HG03342 (cell line): ENCODE data around the gene ZNF385A.

Source experiments
- ATAC-seq: cut with Tn5 transposase; IDR thresholded peaks from one replicate; pipeline ENCODE4 v1.9.1; 2021; ENCODE audit warnings: mild to moderate bottlenecking, moderate library complexity; ENCODE audit not compliant: unreplicated experiment

ZNF385A gene

DNA sequence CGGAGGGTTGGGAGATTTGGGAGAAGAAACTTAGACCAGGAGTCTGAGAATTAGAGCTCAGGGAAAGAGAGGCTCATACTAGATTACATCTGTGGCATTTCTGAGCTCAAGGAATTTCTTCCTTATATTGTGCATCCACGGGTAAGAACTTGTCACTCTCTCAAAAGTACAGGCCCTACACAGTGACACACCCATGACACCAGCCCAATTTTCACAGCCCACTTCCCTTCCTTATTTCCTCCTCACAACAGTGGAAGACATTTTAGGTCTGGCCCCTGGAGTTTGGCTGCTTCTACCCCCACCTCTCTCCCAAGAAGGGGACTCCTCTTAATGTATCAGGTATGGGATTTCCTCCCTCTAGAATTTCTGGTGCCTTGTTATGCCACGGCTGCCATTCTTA is 9.2 kb upstream of the ZNF385A start:
- ATAC-seq: no peak

DNA sequence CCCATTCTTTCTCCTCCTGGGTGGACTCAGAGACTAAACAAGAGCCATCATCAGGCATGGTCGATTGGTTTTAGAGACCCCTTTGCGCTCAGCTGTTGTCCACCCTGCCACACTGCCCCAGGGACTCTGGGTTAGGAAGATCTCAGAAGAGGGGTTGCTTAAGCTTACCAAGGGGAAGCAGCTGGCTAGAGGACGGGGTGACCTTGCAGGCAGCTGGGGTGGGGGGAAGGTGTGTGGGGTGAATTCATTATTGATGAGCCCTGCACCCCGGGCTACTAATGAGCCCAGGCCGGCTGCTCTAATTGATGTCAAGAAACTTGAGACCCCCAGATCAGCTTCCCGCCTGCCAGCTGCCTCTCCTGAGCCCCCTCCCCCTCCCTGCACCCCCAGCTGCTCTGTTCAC is 8.7 kb upstream of the ZNF385A start:
- no peak for ATAC-seq

DNA sequence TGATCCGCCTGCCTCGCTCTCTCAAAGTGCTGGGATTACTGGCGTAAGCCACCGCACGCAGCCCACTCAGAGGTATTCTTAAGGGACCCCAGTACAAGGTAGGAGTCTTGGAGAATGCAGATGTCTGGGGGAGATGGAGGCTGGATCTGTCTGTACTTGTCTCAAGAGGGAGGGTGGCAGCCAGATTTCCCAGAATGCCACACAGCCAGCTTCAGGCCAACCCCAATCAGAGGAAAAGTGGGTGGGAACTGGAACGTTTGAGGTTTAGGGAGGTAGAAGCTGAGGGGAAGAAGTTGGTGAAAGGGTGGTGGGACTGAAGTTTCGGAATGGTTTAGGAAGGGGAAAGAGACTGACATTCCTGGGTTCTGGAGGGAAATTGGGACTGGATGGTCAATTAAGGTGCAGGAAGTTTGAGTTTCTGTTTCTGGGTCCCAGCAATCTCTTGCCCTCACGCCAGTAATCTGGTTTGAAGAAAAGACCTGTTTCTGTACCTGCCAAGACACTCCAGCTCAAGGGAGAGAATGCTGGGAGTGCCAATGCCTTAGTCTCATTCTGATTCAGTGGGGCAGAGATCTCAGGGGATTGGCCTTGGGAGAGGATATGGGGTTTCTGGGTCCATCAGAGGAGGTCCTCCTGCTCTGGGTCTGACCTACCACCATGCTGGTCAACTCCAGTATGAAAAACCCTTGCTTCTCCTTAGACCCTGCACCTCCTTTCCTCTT is 8.1 kb upstream of the ZNF385A start:
- no peak for ATAC-seq

DNA sequence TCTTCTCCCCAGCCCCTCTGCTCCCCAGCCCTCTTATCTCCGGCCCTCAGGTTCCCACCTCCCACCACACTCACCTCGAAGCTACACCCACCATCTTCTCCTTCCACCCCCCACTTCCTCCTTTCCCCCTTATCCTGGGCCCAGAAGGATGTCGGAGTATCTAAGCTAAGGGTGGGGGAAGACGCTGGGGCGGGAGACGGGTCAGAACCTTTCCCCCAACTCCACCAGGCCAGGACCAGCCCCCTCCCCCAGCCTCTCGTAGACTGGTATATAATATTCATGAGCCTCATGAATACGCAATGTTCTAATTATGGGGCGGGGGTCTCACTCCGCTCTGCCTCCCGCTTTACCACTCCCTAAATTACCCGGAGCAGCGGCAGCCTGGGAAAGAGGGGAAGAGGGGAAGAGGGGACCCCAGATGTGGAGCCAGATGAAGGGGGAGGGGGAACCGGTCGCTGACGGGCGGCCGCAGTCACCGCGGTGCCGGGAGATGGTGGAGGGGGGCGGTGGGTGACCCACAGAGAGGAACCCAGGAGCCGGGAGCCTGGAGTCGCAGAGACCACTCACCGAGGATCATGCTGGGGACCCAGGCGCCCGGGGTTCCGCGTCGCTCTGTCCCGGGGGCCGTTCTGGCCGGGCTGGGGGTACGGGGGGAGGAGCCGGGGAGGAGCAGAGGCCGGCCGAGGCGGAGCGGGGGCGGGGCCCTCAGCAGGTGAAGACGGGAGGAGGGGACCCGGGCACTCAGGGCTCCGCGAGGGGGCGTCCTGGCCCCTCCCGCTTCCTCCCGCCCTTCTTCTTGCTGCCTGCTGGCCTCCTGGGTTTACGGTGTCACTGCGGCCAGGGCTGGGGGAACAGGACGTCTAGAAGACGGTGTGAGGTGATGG is 6.4 kb upstream of the ZNF385A start:
- no peak for ATAC-seq

DNA sequence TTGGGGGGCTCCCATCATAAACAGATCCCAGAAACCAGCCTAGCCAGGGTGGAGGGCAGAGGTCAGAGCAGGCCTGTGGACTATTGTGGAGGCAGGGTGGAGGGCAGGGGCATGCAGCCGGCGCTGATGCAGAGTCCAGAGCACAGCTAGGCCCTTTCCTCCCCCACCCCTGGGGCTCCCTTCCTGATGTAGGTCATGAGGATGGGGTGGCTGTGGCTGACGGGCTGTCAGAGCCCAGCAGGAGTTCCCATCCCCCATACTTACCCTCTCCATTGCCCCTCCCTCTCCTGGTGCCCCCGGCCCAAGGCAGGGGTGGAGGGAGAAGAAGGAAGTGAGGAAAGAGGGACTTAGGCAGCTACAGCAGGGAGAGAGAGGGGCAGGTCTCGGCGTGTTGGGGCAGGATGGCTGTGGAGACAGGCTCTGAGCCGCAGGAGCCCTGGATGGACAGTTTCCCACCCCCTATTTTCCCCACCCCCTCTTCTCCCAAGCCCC is 5.7 kb upstream of the ZNF385A start:
- no peak for ATAC-seq

DNA sequence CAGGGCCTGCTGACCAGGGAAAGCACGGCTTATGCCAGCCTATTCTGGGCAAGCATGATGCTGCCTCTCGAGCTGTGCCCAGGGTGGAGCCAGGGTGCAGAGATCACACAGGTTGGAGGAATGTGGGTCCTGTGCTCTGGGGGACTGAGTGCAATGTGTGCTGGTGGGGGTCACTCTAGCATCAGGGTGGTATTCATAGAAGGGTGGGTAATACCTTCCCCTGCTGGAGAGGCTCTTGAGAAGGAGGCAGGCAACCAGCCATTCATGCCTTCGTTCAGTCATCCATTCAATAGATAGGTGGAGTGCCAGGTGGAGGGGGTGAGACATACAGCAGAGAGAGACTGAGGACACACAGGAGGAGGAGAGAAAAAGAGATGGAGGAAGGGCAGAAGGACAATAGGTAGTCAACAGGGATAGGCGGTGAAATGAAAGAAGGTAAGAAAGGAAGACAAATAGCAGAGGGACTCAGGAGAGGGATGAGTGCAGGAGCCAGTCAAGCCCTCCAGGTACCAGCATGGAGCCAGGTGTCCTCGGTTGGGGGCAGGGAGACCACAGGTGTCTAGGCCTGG is 5.2 kb upstream of the ZNF385A start:
- no peak for ATAC-seq

DNA sequence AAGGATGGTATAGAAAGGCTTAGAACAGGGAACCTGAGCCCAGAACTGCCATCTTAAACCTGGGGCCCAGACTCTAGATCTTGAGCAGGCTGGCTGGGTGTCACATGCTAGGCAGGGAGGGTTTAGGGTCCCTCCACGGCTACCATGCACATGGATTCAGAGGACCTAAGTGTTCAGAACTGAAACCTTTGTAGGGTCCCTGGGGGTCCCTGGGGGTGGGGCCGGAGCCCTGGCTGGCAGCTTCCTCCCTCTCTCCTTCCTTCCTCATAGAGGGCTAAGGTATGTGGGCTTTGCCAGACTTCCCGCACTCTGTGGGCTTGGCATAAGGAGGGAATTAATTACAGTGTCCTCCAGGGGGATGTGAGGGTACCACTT is 4.6 kb upstream of the ZNF385A start:
- ATAC-seq: no peak

DNA sequence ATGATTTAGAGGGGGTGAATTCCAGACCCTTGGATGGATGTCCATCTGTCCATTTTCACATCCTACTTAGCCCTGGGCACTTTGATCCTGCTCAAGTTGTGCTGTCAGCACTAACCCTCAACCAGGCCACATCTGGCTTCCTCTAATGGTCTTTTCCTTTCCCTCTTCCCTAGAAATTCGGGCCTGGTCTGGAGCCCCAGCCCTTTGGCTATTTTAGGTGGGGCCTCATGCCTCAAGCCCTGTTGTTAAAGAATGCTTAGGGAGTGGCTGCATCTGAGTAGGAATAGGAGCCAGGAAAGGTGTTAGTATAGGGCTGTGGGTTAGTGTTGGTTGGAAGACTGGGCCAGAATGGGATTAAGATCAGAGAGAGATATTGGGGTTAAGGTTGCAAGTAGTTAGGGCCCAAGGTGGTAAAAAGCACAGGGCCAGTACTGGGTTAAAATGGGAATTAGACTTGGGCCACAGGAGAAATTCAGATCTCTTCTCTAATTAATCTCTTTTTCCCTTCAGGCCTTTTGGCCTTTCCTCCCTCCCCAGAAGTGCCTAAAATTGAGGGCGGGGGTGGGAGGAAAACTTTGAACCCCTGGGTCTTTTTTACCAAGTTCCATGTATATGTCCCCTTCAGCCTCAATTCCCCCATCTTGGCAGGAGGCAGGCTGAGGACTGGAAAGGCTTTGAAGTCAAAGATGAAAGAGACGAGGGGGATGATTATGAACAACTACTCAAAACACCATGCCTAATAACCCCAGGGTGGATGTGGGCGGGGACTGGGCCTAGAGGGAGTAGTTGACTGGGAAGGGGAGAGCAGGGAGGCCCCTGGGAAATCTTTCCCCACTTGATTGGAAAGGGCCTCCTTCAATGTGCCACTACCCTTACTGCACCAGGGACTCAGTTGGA is 4.0 kb upstream of the ZNF385A start:
- no peak for ATAC-seq

DNA sequence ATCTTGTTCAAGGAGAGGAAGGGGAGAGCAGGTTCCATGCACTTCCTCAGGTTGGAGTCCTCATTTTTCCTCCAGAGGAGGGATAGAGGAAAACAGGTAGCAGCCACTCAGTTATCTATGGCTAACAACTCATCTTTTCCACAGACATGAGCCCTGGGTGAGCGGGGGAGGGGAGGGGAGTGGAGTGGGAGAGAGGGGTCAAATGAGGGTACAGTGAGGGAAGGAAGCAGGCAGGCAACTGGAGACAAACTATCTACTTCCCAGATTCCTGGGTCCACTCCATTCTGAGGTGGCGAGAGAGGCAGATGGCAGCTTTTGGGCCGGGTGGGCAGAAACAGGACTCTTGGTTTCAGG is 2.6 kb upstream of the ZNF385A start:
- no peak for ATAC-seq

DNA sequence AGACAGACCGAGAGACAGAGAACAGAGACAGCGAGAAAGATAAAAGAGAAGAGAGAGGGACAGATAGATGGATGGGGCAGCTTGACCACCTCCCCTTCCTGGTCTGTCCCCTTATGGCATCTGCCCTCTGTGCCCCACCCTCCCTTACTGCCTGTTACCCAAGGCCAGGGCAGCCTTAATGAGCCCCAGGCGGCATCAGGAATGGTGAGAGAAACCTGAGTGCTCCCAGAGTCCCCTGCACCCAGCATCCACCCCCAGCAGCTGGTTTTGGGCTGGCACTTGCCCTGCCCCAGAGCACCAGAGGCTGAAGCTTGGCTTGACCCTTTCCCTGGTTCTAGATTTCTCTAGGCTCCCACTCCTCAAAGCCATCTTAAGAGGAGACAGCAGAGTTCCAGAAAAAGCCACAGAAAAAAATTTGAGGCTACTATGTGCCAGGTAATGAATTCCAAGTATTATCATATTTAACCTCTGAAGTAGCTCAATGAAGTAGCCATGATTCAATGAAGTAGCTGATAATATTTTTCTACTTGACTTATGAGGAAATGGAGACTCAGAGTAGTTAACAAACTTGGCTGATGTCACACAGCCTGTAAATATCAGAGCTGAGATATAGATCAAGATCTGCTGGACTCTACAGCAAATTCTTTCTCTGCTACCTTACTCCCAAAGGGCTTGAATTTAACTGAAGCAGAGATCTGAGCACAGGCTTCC is 2.0 kb upstream of the ZNF385A start:
- no peak for ATAC-seq

DNA sequence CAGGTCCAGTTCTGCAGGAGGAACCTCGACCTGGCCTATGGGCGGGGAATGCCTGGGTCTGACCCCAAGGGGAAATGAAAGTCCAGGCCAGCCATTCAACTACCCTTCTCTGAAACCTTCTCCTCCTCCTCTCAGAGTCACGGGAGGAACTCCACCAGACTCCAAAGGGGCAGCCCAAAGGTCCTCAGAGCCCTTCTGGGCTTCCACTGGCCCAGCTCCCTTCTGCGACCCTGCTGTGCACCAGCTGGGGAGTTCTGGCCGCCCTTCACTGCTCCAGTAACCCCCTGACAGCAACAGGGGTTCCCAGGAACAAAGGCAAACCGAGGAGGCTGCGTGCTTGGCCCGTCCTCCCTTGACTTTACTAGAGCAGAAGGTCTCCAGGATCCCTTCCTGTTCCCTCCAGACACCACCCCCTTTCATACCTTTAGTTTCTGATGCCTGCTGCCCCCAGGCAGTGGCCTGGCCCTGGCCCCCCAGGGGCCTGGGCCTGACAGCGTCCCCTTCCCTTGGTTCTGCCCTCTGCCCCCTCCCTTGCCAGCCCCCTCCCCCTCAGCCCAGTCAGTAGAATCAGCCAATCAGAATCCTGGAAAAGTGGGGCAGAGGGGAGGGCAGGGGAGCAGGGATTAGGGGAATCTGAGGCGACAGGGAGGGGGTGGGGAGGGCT is 850 bp upstream of the ZNF385A start:
- ATAC-seq: peak; percentile 53

DNA sequence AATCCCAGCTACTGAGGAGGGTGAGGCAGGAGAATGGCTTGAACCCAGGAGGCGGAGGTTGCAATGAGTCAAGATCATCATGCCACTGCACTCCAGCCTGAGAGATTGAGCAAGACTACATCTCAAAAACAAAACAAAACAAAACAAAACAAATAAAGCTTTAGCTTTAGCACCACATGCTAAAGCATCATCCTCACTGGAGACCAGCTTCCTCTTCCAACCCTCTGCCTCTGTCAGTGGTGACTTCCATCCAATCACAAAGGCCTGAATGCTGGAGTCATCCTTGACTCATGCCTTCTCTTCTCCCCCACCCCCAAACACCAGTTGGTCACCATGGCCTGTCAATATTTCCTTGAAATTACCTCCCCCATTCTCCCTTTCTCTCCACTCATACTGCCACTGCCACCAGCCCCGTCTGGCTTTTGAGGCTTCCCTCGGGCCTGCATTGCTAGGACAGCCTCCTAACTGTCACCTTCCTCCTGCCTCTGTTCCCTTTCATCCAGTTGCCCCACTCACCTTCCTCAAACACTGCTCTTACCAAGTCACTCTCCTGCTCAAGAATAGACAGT is 1.4 kb downstream of the ZNF385A start:
- no peak for ATAC-seq

DNA sequence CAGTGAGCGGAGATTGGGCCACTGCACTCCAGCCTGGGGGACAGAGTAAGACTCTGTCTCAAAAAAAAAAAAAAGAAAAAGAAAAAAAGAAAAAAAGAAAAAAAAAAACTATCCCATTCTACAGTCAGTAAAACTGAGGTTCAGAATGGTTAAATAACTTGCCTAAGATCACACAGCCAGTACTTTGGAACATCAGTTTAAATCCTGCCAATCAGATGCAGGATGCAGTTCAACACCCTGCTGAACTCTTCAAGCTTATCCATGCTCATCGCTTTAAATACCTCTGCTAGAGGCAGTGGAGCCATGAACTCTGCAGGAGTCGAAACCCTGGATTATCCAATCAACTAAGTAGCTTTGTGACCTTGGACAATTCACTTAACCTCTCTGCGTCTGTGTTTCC is 3.4 kb downstream of the ZNF385A start:
- no peak for ATAC-seq

DNA sequence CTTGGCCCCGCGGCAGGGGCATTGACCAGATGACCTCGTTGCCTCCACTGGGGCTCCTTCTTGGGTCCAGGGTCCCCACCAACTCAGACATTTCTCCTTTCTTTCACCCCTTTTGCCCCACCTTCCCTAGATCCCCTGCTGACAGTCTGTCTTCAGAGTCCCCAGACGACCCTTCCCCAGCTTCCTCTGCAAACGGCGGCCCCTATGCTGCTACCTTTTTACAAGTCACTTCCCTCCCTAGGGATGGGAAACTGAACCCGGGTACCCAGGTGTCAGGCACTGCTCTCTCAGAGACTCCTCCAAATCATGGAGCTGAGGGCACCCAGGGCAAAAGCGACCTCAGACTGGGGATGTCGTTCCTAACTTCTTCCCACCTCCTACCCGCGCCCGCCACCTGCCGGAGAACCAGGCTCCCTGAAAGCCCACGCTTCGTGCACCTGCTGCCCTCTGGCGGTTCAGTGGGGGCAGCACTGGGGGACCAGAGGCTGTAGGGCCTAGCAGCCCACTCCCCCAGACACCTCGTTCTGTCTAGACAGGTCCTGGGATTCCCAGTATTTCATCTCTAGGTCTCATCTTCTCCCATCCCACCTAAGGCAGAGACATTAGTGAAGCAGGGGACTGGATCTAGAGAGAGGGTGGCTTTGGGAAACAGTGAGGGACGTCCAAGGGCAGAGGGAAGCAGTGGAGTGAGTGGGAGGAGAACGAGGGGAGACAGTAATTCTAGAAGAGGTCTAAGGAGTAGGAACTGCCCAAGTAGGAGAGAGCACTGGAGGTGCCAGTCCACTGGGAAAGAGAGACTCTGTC is 4.9 kb downstream of the ZNF385A start:
- peak; percentile 80 for ATAC-seq

DNA sequence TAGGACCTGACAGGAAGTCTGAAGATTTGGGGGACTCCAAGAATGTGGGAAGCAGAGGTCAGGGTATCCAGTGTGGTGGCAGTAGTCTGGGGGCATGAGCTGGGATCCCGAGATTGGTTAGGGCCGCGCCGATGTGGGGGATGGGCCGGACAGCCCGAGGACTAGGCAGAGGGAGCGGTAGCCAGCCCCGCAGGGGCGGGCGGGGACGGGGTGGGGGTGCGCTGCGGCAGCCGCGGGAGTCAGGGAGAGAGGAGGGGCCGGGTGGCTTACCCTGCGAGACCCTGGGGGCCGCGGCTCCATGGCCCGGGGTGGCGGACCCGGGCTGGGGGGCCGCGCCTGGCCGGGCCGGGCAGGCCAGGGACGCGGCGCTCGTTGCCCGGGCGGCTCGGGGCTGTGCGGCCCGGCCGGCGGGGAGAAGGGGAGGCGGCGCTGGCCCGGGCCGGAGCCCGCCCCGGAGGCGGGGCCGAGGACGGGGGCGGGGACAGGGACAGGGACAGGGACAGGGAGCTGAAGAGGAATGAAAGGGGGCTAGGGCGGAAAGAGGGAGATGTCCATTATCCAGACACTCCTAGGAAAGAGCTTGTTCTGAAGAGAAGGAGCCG is 5.6 kb downstream of the ZNF385A start:
- no peak for ATAC-seq

DNA sequence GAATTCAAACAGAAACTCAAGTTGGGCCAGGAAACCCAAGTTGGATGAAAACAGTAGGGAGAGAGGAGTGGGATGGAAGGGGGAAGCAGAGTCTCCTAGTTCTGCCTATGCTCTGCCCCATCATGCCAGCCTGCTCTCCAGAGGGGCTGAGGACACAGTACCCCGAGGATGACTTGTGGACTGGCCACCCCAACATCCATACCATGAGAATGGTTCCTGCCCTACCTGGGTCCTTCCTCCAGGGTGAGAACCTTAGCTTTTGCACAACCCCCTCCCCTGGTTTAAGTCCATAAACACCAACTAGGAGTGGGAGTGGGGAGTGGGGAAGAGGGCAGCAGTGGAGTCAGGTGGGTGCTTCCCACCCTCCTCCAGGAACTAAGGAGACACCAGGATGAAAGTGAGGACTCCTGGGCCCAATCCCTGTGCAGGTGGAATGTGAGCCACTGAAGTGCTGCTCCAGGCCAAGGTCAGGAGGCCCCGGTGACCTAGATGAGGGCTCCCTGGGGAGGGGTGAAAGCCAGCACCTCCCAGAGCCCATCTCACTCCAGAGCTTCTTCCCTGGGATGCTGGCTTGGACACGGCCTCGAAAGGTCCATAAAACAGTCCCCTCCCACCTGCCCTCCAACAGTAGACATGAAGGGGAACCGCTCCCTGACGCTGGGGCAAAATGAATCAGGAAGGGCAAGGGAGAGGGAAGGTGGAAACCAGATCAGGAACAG is 6.6 kb downstream of the ZNF385A start:
- ATAC-seq: no peak

DNA sequence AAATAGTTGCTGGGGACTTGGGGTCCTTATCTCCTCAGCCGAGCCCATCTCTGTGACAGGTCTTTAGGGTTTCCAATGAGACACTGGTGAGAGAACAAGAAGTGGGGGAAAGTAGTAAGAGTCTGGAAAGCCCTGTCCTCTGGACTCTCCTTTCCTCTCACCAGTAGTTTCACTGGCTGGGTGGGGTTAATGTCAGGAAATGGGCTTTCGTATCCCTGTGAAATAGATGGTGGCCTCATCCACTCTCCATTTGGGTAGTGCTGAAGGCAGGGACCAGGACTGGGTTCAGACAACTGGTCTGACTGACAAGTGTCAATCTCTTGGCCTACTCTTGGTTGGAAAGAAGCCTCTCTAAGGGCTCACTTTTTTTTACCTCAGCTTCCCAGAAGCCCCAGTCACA is 7.5 kb downstream of the ZNF385A start:
- no peak for ATAC-seq

DNA sequence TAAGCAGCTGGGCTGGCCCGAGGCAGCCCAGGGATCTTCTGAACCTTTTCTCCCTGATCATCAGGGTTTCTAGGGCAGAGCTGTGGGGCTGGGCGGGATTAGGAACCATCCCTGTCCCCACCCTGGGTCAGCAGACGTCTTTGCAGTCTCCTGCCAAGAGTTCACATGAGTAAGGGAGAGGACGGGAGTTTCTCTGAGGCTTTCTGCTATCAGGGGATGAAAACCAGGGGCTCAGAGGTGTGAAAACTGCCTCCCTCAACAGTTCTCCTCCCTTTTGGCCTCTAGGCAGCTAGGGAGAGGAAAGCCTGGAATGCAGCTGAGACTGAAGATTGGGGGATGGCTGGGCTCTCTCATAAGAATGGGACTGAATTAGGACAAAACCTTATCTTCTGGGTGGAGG is 7.9 kb downstream of the ZNF385A start:
- ATAC-seq: no peak
